GM12878 (cell line): ENCODE measurements around the gene PCDH1. TPM values are rescaled to one million over a fixed set of nuclear protein-coding genes. Genes with fewer than 3 reads are reported as not detected.

Experiments
- ATAC-seq: fragments of 200-7000 bp; cut with Tn5 transposase; 3 replicates; pipeline ENCODE4 v1.9.1; 2020; ENCODE audit warnings: mild to moderate bottlenecking, moderate library complexity
- BruUV-seq: library from RNA; stranded (reverse); fragments of 400-500 nt; replicated peaks from 2 replicates; lab custom pipeline; 2021; lab: Mats Ljungman, UMichigan
- CTCF ChIA-PET: fragments of 300-600 bp; sonication (Branson Sonifier 250); formaldehyde crosslinking; extraction: SDS; loops from one replicate; lab custom pipeline; 2021; ENCODE audit warnings: inconsistent platforms; lab: Yijun Ruan, JAX
- POLR2A ChIA-PET: fragments of 350-600 bp; formaldehyde crosslinking; extraction: SDS; loops from one replicate; lab custom pipeline; 2021; ENCODE audit warnings: inconsistent platforms; lab: Charles Lee
- RAD21 ChIA-PET: fragments of 300-600 bp; sonication (Branson Sonifier 250); formaldehyde crosslinking; loops from one replicate; lab custom pipeline; 2023; ENCODE audit warnings: antibody characterized with exemption; ENCODE audit not compliant: unreplicated experiment; lab: Charles Lee
- SMC1A ChIA-PET: fragments of 300-600 bp; sonication (Branson Sonifier 250); formaldehyde crosslinking; loops from one replicate; lab custom pipeline; 2023; ENCODE audit not compliant: unreplicated experiment, uncharacterized antibody; lab: Charles Lee
- DNase-seq: peaks from one replicate; pipeline ENCODE4 v3.0.0-alpha.2; 2011; ENCODE audit warnings: low read depth, low spot score
- FAIRE-seq: peaks from 3 replicates; lab custom pipeline; 2011; peaks lifted over from hg19 to GRCh38; lab: Jason Lieb, UNC
- H2AFZ ChIP-seq: 2 replicates; pipeline ENCODE4 v1.6.0; 2011; ENCODE audit warnings: low read depth, low read length, control low read depth; ENCODE audit not compliant: control insufficient read depth
- H3K27ac ChIP-seq: 2 replicates; pipeline ENCODE4 v1.5.1; 2011; ENCODE audit warnings: control low read depth; ENCODE audit not compliant: control insufficient read depth, insufficient read depth
- H3K27me3 ChIP-seq, 2 experiments: replicated peaks in 1 of 2; 2 replicates each; pipeline versions ENCODE4 v1.6.0 to v1.6.1; 2011; ENCODE audit warnings: low read length in 1 of 2; ENCODE audit not compliant: control insufficient read depth in 2 of 2, insufficient read depth in 2 of 2
- H3K36me3 ChIP-seq, 2 experiments: 2 replicates each; pipeline ENCODE4 v1.5.1; 2011; ENCODE audit warnings: low read length in 1 of 2; ENCODE audit not compliant: control insufficient read depth in 2 of 2, insufficient read depth in 2 of 2
- H3K4me1 ChIP-seq: 2 replicates; pipeline ENCODE4 v1.6.1; 2011; ENCODE audit warnings: mild to moderate bottlenecking, low read length, moderate library complexity, mixed read lengths; ENCODE audit not compliant: control insufficient read depth, insufficient read depth
- H3K4me2 ChIP-seq: 2 replicates; pipeline ENCODE4 v1.6.0; 2011; ENCODE audit warnings: control low read depth; ENCODE audit not compliant: control insufficient read depth, insufficient read depth
- H3K4me3 ChIP-seq: fragments of 200-600 bp; sonication (generic); 2 replicates; pipeline ENCODE4 v1.5.1; 2016
- H3K79me2 ChIP-seq: 2 replicates; pipeline ENCODE4 v1.6.0; 2011; ENCODE audit warnings: low read length; ENCODE audit not compliant: control insufficient read depth, insufficient read depth
- H3K9ac ChIP-seq: 2 replicates; pipeline ENCODE4 v1.8.0; 2011; ENCODE audit warnings: low read length, control low read depth, mixed read lengths; ENCODE audit not compliant: control insufficient read depth, insufficient read depth
- H3K9me3 ChIP-seq: replicated peaks from 3 replicates; pipeline ENCODE4 v1.5.1; 2011; ENCODE audit warnings: mild to moderate bottlenecking, low read length; ENCODE audit not compliant: control insufficient read depth, insufficient read depth
- H4K20me1 ChIP-seq: 2 replicates; pipeline ENCODE4 v1.6.0; 2011; ENCODE audit not compliant: control insufficient read depth, insufficient read depth
- BRCA1 ChIP-seq: IDR thresholded peaks from 2 replicates; pipeline ENCODE4 v1.6.1; 2011; ENCODE audit warnings: low read depth, low read length, improper control_type of control experiment
- DPF2 ChIP-seq: fragments of 450-650 bp; IDR thresholded peaks from 2 replicates; pipeline ENCODE4 v1.6.1; 2017; ENCODE audit warnings: mild to moderate bottlenecking
- EZH2 ChIP-seq: IDR thresholded peaks from 2 replicates; pipeline ENCODE4 v1.6.1; 2012; ENCODE audit warnings: low read depth, mild to moderate bottlenecking, control low read depth, inconsistent platforms, low read length, borderline replicate concordance; ENCODE audit not compliant: control insufficient read depth
- FOXM1 ChIP-seq: IDR thresholded peaks from 2 replicates; pipeline ENCODE4 v1.6.1; 2012; ENCODE audit warnings: low read depth, mild to moderate bottlenecking, inconsistent platforms, low read length, moderate library complexity
- IRF4 ChIP-seq: IDR thresholded peaks from 2 replicates; pipeline ENCODE4 v1.6.1; 2011; ENCODE audit warnings: low read depth, low read length
- MTA3 ChIP-seq: IDR thresholded peaks from 2 replicates; pipeline ENCODE4 v1.6.1; 2012; ENCODE audit warnings: low read length, inconsistent platforms, borderline replicate concordance
- NFYA ChIP-seq: IDR thresholded peaks from 2 replicates; pipeline ENCODE4 v1.6.1; 2011; ENCODE audit warnings: low read depth, mild to moderate bottlenecking, low read length, improper control_type of control experiment, borderline replicate concordance
- RAD51 ChIP-seq: fragments of 450-650 bp; IDR thresholded peaks from 2 replicates; pipeline ENCODE4 v1.6.1; 2016; ENCODE audit warnings: moderate library complexity, mild to moderate bottlenecking, inconsistent platforms
- ZZZ3 ChIP-seq: IDR thresholded peaks from 2 replicates; pipeline ENCODE4 v1.6.1; 2011; ENCODE audit warnings: low read depth; ENCODE audit not compliant: control insufficient read depth, insufficient read length
- WGBS: methylation state at CpG from one replicate; pipeline ENCODE4 v1.1.6; 2016; ENCODE audit warnings: low lambda C conversion rate; ENCODE audit not compliant: insufficient replicate concordance, insufficient coverage; ENCODE audit errors: missing lambda C conversion rate; 5-methylcytosine and 5-hydroxymethylcytosine counted together
- in situ Hi-C: fragments of 300-500 bp; cut with MboI; formaldehyde crosslinking; loops from 9 replicates; pipeline ENCODE4 v1.14.3; 2018; ENCODE audit warnings: mixed read lengths
- intact Hi-C: fragments of 100-400 bp; cut with micrococcal nuclease; formaldehyde crosslinking; loops from one replicate; pipeline ENCODE4 v1.14.2; 2022; ENCODE audit not compliant: unreplicated experiment
- polyA plus RNA-seq, 11 experiments: library from polyadenylated mRNA; depleted of rRNA in 4 of 11; unstranded in 6 of 11; stranded (reverse) in 5 of 11; fragments of >200 nt; fragmentation: Nextera tagmentation in 4 of 11; fragmentation: Illumina TruSeq in 1 of 11; extraction: Ambion mirVana in 4 of 11; extraction: Trizol in 1 of 11; gene quantifications; 1 replicate in 1 of 11; 2 replicates in 10 of 11; pipeline versions ENCODE4 v1.2.1 to v1.2.3, GENCODE V29; 2011 to 2016; ENCODE audit warnings: inconsistent platforms in 2 of 11, missing spikeins in 2 of 11, low read depth in 1 of 11
- total RNA-seq, 4 experiments: library from RNA; depleted of rRNA in 3 of 4; stranded (reverse); fragments of >200 nt in 3 of 4; fragmentation: Illumina TruSeq in 1 of 4; extraction: Trizol in 1 of 4; gene quantifications; 2 replicates each; pipeline versions ENCODE4 v1.2.1 to v1.2.3, GENCODE V29; 2013 to 2021
- TF ChIP-seq, protein P1 (sequence below): IDR thresholded peaks from 2 replicates; pipeline ENCODE4 v1.6.1; 2011; ENCODE audit warnings: low read depth, mild to moderate bottlenecking, low read length, moderate library complexity, borderline replicate concordance; ENCODE audit errors: extremely low read depth
- TF ChIP-seq, protein P2 (sequence below): fragments of 450-650 bp; IDR thresholded peaks from 2 replicates; pipeline ENCODE4 v1.6.1; 2016; ENCODE audit warnings: mild to moderate bottlenecking, moderate library complexity, borderline replicate concordance
- TF ChIP-seq, protein P3 (sequence below): fragments of 450-650 bp; IDR thresholded peaks from 2 replicates; pipeline ENCODE4 v1.6.1; 2017; ENCODE audit warnings: low read depth, mild to moderate bottlenecking, moderate library complexity
- TF ChIP-seq, protein P4 (sequence below): fragments of 450-650 bp; IDR thresholded peaks from 2 replicates; pipeline ENCODE4 v1.6.1; 2014; ENCODE audit warnings: mild to moderate bottlenecking
- TF ChIP-seq, protein P5 (sequence below): IDR thresholded peaks from 2 replicates; pipeline ENCODE4 v1.6.1; 2012; ENCODE audit warnings: low read depth, low read length, improper control_type of control experiment

PCDH1 gene
- total and polyA plus RNA-seq, 10 of the 15 experiments (the other 5 are each of a cell fraction or from before 2014, with no cell fraction given): 0.07 to 0.36 (median 0.16) TPM; not detected in 7

DNA sequence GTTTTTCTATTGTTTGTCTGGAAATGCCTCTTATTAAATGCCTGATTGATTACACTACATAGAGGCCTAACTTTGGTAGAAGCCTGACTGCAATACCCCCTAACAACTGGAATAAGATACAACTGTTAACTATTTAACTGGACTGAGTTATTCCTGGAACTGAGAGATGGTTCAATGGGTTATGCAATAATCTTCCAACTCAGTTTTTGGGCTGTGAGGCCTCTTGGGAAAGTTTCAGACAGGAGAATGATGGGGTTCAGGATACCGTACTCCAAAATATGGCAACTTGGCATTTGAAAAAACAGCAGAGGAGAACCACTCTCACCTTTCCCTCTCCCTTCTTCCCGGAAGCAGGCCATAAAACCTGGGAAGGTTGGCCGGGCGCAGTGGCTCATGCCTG lies 19.2 kb upstream of the PCDH1 start:
- Histone ChIP-seq H3K4me1 (no peaks in the 10 kb centered on the region), H3K4me3 (no peak overlapping the region), H4K20me1 (no peaks in the 10 kb centered on the region), H3K9ac (no peak overlapping the region), H3K9me3 (no peaks in the 10 kb centered on the region), H3K79me2 (no peaks in the 10 kb centered on the region), H3K36me3 (no peaks in the 10 kb centered on the region), H3K27me3 (no peaks in the 10 kb centered on the region; a peak in 1 of 4 replicates), H3K27ac (no peak overlapping the region), H3K4me2 (no peak overlapping the region), H2AFZ (no peak overlapping the region)
- intact Hi-C loops: no loop called here
- in situ Hi-C loops: no loop called here
- ATAC-seq (no peak), DNase-seq (no peak), FAIRE-seq (no peak)
- WGBS: 67% methylated on average over 4 of the region's 4 CpGs
- ChIA-PET SMC1A (no interaction called here), RAD21 (no interaction called here), CTCF (interaction anchor here (1.2 kb wide), 1 partner anchor 16 kb away, joined by 4 read pairs; no protein-coding TSS in a partner anchor), POLR2A (no interaction called here)
- no TSS peak for BruUV-seq
- TF ChIP-seq, protein P1, sequence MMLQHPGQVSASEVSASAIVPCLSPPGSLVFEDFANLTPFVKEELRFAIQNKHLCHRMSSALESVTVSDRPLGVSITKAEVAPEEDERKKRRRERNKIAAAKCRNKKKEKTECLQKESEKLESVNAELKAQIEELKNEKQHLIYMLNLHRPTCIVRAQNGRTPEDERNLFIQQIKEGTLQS: no peak
- TF ChIP-seq RAD51 (no peak), FOXM1 (no peak), IRF4 (no peak), DPF2 (no peak), MTA3 (no peak), NFYA (no peak), EZH2 (no peak), ZZZ3 (no peak), BRCA1 (no peak)
- TF ChIP-seq, protein P2, sequence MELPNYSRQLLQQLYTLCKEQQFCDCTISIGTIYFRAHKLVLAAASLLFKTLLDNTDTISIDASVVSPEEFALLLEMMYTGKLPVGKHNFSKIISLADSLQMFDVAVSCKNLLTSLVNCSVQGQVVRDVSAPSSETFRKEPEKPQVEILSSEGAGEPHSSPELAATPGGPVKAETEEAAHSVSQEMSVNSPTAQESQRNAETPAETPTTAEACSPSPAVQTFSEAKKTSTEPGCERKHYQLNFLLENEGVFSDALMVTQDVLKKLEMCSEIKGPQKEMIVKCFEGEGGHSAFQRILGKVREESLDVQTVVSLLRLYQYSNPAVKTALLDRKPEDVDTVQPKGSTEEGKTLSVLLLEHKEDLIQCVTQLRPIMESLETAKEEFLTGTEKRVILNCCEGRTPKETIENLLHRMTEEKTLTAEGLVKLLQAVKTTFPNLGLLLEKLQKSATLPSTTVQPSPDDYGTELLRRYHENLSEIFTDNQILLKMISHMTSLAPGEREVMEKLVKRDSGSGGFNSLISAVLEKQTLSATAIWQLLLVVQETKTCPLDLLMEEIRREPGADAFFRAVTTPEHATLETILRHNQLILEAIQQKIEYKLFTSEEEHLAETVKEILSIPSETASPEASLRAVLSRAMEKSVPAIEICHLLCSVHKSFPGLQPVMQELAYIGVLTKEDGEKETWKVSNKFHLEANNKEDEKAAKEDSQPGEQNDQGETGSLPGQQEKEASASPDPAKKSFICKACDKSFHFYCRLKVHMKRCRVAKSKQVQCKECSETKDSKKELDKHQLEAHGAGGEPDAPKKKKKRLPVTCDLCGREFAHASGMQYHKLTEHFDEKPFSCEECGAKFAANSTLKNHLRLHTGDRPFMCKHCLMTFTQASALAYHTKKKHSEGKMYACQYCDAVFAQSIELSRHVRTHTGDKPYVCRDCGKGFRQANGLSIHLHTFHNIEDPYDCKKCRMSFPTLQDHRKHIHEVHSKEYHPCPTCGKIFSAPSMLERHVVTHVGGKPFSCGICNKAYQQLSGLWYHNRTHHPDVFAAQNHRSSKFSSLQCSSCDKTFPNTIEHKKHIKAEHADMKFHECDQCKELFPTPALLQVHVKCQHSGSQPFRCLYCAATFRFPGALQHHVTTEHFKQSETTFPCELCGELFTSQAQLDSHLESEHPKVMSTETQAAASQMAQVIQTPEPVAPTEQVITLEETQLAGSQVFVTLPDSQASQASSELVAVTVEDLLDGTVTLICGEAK: no peak
- TF ChIP-seq, protein P3, sequence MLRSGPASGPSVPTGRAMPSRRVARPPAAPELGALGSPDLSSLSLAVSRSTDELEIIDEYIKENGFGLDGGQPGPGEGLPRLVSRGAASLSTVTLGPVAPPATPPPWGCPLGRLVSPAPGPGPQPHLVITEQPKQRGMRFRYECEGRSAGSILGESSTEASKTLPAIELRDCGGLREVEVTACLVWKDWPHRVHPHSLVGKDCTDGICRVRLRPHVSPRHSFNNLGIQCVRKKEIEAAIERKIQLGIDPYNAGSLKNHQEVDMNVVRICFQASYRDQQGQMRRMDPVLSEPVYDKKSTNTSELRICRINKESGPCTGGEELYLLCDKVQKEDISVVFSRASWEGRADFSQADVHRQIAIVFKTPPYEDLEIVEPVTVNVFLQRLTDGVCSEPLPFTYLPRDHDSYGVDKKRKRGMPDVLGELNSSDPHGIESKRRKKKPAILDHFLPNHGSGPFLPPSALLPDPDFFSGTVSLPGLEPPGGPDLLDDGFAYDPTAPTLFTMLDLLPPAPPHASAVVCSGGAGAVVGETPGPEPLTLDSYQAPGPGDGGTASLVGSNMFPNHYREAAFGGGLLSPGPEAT: no peak
- TF ChIP-seq, protein P4, sequence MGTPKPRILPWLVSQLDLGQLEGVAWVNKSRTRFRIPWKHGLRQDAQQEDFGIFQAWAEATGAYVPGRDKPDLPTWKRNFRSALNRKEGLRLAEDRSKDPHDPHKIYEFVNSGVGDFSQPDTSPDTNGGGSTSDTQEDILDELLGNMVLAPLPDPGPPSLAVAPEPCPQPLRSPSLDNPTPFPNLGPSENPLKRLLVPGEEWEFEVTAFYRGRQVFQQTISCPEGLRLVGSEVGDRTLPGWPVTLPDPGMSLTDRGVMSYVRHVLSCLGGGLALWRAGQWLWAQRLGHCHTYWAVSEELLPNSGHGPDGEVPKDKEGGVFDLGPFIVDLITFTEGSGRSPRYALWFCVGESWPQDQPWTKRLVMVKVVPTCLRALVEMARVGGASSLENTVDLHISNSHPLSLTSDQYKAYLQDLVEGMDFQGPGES: no peak
- TF ChIP-seq, protein P5, sequence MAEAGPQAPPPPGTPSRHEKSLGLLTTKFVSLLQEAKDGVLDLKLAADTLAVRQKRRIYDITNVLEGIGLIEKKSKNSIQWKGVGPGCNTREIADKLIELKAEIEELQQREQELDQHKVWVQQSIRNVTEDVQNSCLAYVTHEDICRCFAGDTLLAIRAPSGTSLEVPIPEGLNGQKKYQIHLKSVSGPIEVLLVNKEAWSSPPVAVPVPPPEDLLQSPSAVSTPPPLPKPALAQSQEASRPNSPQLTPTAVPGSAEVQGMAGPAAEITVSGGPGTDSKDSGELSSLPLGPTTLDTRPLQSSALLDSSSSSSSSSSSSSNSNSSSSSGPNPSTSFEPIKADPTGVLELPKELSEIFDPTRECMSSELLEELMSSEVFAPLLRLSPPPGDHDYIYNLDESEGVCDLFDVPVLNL: no peak
